GM10266 (cell line): ENCODE measurements around the gene LRRC3C.

Experiments
- DNase-seq: peaks from one replicate; pipeline ENCODE4 v3.0.0; 2012; ENCODE audit errors: extremely low spot score
- CTCF ChIP-seq: IDR thresholded peaks from 2 replicates; pipeline ENCODE4 v1.5.1; 2012; ENCODE audit warnings: mild to moderate bottlenecking, low read depth; ENCODE audit not compliant: control insufficient read depth, insufficient read depth; ENCODE audit errors: missing control alignments

LRRC3C gene

GRCh38 chr17:39981207-39981741 is 53.7 kb downstream of the LRRC3C start:
- TF ChIP-seq CTCF = no peak
- DNase-seq = no peak

GRCh38 chr17:39981766-39982375 is 54.3 kb downstream of the LRRC3C start:
- DNase-seq = no peak
- TF ChIP-seq CTCF = no peak

DNA sequence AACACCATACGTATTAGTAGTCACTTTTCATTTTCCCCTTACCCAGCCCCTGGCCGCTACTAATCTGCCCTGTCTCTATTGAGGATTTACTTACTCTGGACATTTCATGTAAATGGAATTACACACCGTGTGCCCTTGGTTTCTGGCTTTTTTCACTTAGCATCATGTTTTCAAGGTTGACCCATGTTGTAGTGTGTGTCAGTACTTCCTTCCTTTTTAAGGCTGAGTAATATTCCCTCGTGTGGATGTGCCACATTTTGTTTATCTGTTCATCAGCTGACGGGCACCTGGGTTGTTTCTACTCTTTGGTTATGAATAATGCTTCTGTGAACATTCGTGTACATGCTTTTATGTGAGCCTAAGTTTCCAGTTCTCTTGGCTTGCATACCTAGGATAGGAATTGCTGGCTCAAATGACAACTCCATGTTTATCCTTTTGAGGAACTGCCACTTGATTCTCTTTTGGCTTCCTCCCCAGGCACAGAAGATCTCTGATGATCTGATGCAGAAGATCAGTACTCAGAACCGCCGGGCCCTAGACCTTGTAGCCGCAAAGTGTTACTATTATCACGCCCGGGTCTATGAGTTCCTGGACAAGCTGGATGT is 60.8 kb downstream of the LRRC3C start:
- DNase-seq = no peak
- TF ChIP-seq CTCF = no peak

DNA sequence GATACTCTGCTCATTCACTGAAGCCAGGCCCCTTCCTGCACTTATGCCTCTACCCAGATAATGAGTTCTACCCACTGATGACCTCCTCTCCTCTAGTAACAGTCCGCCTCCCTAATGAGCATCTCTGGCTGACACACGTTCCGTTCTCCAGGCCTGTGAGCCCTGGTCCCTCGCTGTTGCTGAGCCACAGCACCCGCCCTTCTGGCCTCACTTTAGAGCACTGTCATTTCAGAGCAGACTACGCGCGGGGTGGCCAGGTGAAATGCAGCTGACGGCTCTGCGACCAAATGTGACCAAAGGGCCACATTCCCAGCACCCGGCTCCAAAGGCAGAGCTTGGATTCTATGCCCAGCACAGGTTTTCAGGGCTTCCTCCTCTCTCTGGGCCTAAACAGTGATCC is 66.9 kb downstream of the LRRC3C start:
- TF ChIP-seq CTCF = no peak
- DNase-seq = no peak
